ENCODE results near the gene SLC20A1. TPM values are rescaled to one million over a fixed set of nuclear protein-coding genes. Genes with fewer than 3 reads are reported as not detected.

The SLC20A1 gene, protein sequence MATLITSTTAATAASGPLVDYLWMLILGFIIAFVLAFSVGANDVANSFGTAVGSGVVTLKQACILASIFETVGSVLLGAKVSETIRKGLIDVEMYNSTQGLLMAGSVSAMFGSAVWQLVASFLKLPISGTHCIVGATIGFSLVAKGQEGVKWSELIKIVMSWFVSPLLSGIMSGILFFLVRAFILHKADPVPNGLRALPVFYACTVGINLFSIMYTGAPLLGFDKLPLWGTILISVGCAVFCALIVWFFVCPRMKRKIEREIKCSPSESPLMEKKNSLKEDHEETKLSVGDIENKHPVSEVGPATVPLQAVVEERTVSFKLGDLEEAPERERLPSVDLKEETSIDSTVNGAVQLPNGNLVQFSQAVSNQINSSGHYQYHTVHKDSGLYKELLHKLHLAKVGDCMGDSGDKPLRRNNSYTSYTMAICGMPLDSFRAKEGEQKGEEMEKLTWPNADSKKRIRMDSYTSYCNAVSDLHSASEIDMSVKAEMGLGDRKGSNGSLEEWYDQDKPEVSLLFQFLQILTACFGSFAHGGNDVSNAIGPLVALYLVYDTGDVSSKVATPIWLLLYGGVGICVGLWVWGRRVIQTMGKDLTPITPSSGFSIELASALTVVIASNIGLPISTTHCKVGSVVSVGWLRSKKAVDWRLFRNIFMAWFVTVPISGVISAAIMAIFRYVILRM
- total RNA-seq (2014; rRNA removed), result 209 and 257 TPM in 2 replicates
- Bru-seq, nascent RNA, result percentile 100 among the genes with signal in this experiment
- BruChase-seq, experiment 1, labeled RNA remaining after a 6-hour chase, result percentile 100 among the genes with signal in this experiment
- percentile 100 among the genes with signal in this experiment for BruChase-seq, experiment 2, labeled RNA remaining after a 2-hour chase
- long read RNA-seq, transcript SLC20A1-201 (11 exons, 3,381 nt), result major isoform, 859 of 1,137 reads
- long read RNA-seq, partial matches to known transcripts, result 148 of 1,137 reads
- long read RNA-seq, other reads (novel, unspliced or antisense), result 130 of 1,137 reads

DNA sequence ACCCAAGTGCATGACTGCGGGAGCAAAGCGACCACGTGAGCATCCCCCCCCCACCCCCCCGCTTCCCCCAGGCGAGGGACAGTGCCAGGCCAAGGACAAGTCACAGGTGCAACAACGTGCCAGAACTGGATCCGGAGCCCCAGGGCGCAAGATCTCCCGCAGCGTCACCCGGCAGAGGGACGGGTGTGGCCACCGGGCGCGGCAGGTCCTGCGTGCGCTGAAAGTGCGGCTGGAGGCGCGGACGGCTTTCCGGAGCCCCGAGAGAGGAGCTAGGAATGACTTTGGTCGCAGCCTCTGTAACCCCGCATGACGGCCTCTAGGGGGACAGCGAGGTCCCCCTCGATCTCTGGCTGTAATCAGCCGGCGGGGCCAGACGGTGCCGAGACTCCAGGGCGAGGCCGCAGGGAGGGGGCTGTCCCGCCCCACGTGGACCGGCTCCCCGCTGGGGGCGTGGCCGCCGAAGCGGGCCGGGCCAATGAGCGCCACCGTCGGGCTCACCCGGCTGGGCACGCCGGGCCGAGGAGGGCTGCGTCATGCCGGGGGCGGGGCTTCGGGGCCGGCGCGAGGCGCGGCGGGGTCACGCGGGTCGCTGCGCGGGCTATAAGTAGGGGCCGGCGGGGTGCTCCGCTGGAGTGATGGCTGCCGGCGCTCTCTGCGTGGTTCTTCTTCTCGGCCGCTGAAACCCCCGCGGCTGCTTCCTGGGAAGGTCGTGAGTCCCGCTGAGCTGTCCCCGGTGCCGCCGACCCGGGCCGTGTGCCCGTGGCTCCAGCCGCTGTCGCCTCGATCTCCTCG lies at the start of gene SLC20A1:
Gene SLC20A1, plus strand, starts transcription at position 630 of the 792 bp plus-strand sequence. CDS start 890 bp downstream, outside the sequence.
- peaks cover 39% of the 10 kb centered on the region for H4K20me1 ChIP-seq (ENCODE audit: low read length)
- H3K9me2 ChIP-seq (replicated peaks; ENCODE audit: low read length), result no peaks in the 10 kb centered on the region
- POLR2A ChIA-PET (ENCODE audit: unreplicated experiment), result interaction anchor here (0.5 to 1.7 kb wide), 9 partner anchors 12 to 1912 kb away, joined by 3 to 14 read pairs (median 5); no protein-coding TSS in a partner anchor
- H3K9me3 ChIP-seq (ENCODE audit: low read length), result no peaks in the 10 kb centered on the region
- H3K4me1 ChIP-seq (ENCODE audit: insufficient read depth, low read length), result peaks cover 68% of the 10 kb centered on the region
- H3K9ac ChIP-seq (ENCODE audit: low read length), result peak within 1 kb of the TSS; percentile 95
- peak within 1 kb of the TSS; percentile 36; the same call in 1 of the 2 replicates for H2AFZ ChIP-seq (ENCODE audit: low read length)
- H3F3A ChIP-seq (ENCODE audit: low read length, unreplicated experiment), result peaks cover 16% of the 10 kb centered on the region
- H3K36me3 ChIP-seq (ENCODE audit: low read depth, low read length), result peaks cover 35% of the 10 kb centered on the region
- peak within 1 kb of the TSS; percentile 78 for H3K4me3 ChIP-seq (ENCODE audit: low read length)
- CTCF ChIA-PET, result interaction anchor here (0.6 to 1.2 kb wide), 3 partner anchors 18 to 113 kb away, joined by 3 to 9 read pairs (median 7); no protein-coding TSS in a partner anchor
- no peaks in the 10 kb centered on the region for H3K27me3 ChIP-seq (ENCODE audit: low read length)
- intact Hi-C loops (cut with micrococcal nuclease), result loop anchor here (2.0 kb wide), 1 partner anchor 47 kb away; no protein-coding TSS in a partner anchor
- TF ChIP-seq EZH2 (IDR thresholded peaks at IDR 0.05; ENCODE audit: low read length, unreplicated experiment) (no peak), EZH2phosphoT487 (IDR thresholded peaks at IDR 0.05; ENCODE audit: borderline replicate concordance, low read length) (peak; percentile 80)
- TF ChIP-seq, protein P1, sequence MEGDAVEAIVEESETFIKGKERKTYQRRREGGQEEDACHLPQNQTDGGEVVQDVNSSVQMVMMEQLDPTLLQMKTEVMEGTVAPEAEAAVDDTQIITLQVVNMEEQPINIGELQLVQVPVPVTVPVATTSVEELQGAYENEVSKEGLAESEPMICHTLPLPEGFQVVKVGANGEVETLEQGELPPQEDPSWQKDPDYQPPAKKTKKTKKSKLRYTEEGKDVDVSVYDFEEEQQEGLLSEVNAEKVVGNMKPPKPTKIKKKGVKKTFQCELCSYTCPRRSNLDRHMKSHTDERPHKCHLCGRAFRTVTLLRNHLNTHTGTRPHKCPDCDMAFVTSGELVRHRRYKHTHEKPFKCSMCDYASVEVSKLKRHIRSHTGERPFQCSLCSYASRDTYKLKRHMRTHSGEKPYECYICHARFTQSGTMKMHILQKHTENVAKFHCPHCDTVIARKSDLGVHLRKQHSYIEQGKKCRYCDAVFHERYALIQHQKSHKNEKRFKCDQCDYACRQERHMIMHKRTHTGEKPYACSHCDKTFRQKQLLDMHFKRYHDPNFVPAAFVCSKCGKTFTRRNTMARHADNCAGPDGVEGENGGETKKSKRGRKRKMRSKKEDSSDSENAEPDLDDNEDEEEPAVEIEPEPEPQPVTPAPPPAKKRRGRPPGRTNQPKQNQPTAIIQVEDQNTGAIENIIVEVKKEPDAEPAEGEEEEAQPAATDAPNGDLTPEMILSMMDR (conservative IDR thresholded peaks at IDR 0.05; ENCODE audit: low read depth, low read length), result 0 out of 2 replicates have a peak, but pooled peaks have one; percentile 32
- H3K27ac ChIP-seq (ENCODE audit: low read length), result peak within 1 kb of the TSS; percentile 92
- DNase-seq (peak; percentile 96), ATAC-seq (peak; percentile 68)
- H3K79me2 ChIP-seq (ENCODE audit: low read length), result peaks cover 54% of the 10 kb centered on the region
- H3K4me2 ChIP-seq (ENCODE audit: low read length), result peak within 1 kb of the TSS; percentile 91
- BruUV-seq (replicated peaks), result no TSS peak

DNA sequence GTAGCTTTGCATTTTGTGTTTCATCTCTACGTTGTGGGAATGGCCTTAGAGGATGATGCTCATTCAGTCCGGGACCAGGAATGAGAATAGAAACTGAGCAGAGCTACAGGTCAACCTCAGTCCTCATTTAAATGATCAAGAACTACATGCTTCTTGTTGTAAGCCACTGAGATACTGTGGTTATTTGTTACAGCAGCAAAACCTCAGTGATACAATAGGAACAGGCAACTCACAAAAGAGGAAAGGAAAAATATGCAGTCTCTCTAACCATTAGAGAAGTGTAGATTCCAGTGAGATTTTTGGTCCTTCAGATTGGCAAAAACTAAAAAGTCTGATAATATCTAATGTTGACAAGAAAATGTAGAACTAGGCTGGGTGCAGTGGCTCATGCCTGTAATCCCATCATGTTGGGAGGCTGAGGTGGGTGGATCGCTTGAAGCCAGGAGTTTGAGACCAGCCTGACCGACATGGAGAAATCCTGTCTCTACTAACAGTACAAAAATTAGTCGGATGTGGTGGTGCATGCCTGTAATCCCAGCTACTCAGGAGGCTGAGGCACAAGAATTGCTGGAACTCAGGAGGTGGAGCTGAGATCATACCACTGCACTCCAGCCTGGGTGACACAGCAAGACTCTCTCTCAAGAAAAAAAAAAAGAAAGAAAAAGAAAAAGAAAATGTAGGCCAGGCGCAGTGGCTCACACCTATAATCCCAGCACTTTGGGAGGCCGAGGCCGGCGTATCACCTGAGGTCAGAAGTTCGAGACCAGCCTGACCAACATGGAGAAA lies 48.0 kb upstream of the SLC20A1 start:
- no peak for TF ChIP-seq EZH2phosphoT487 (IDR thresholded peaks at IDR 0.05; ENCODE audit: borderline replicate concordance, low read length)
- TF ChIP-seq, protein P1 (conservative IDR thresholded peaks at IDR 0.05; ENCODE audit: low read depth, low read length), result no peak
- no peak for TF ChIP-seq EZH2 (IDR thresholded peaks at IDR 0.05; ENCODE audit: low read length, unreplicated experiment)

More for the DNA sequence above, 48.0 kb upstream of the SLC20A1 start:
- Histone ChIP-seq H3K9me2 (replicated peaks; ENCODE audit: low read length) (no peaks in the 10 kb centered on the region), H4K20me1 (ENCODE audit: low read length) (no peaks in the 10 kb centered on the region), H3K4me2 (ENCODE audit: low read length) (no peak overlapping the region), H3K27me3 (ENCODE audit: low read length) (no peaks in the 10 kb centered on the region), H2AFZ (ENCODE audit: low read length) (no peak overlapping the region), H3K9me3 (ENCODE audit: low read length) (no peaks in the 10 kb centered on the region), H3K36me3 (ENCODE audit: low read depth, low read length) (no peaks in the 10 kb centered on the region), H3K4me3 (ENCODE audit: low read length) (no peak overlapping the region), H3K27ac (ENCODE audit: low read length) (no peak overlapping the region), H3K9ac (ENCODE audit: low read length) (no peak overlapping the region), H3K4me1 (ENCODE audit: insufficient read depth, low read length) (peaks cover 12% of the 10 kb centered on the region), H3K79me2 (ENCODE audit: low read length) (no peaks in the 10 kb centered on the region), H3F3A (ENCODE audit: low read length, unreplicated experiment) (no peaks in the 10 kb centered on the region)
- no TSS peak for BruUV-seq (replicated peaks)
- ATAC-seq, result no peak
- ChIA-PET POLR2A (ENCODE audit: unreplicated experiment) (no interaction called here), CTCF (interaction anchor here (1.0 kb wide), 1 partner anchor 129 kb away, joined by 4 read pairs; no protein-coding TSS in a partner anchor)
- DNase-seq, result no peak
- intact Hi-C loops (cut with micrococcal nuclease), result no loop called here

Data from PC-3 (cell line).